OCI-LY7 (cell line): Measurements from ENCODE around the gene MARS1. TPM values are rescaled to one million over a fixed set of nuclear protein-coding genes. Genes with fewer than 3 reads are reported as not detected.
A peak's percentile ranks its signal among the peaks of the same experiment; 100 is the strongest.

ENCODE experiments used
- BruUV-seq: library from RNA; stranded (reverse); fragments of 400-500 nt; replicated peaks from 2 replicates; lab custom pipeline; 2021; lab: Mats Ljungman, UMichigan
- CTCF ChIA-PET: fragments of 300-600 bp; sonication (Branson Sonifier 250); formaldehyde crosslinking; loops from one replicate; lab custom pipeline; 2022; ENCODE audit warnings: antibody characterized with exemption; ENCODE audit not compliant: unreplicated experiment; lab: Charles Lee
- POLR2A ChIA-PET: fragments of 300-600 bp; sonication (Branson Sonifier 250); formaldehyde crosslinking; loops from one replicate; lab custom pipeline; 2022; ENCODE audit warnings: antibody characterized with exemption; lab: Charles Lee
- DNase-seq: peaks from one replicate; pipeline ENCODE4 v3.0.0-alpha.2; 2015; ENCODE audit warnings: low spot score
- H2AFZ ChIP-seq: fragments of 200-600 bp; sonication (generic), shearing (Covaris generic); 2 replicates; pipeline ENCODE4 v1.6.1; 2014; ENCODE audit warnings: mild to moderate bottlenecking, antibody characterized with exemption, low read length, moderate library complexity
- H3K27ac ChIP-seq: fragments of 200-600 bp; sonication (generic); 2 replicates; pipeline ENCODE4 v1.5.1; 2014; ENCODE audit warnings: mixed run types, low read depth, mild to moderate bottlenecking, moderate library complexity, low read length, inconsistent platforms; ENCODE audit not compliant: poor library complexity, severe bottlenecking
- H3K36me3 ChIP-seq: fragments of 200-600 bp; sonication (generic); 2 replicates; pipeline ENCODE4 v1.6.1; 2014; ENCODE audit warnings: mild to moderate bottlenecking, antibody characterized with exemption, low read length, moderate library complexity, mixed read lengths; ENCODE audit not compliant: insufficient read depth
- H3K4me1 ChIP-seq: fragments of 200-600 bp; sonication (generic); 2 replicates; pipeline ENCODE4 v1.5.1; 2014; ENCODE audit warnings: mild to moderate bottlenecking, low read length; ENCODE audit not compliant: insufficient read depth, poor library complexity, severe bottlenecking
- H3K4me2 ChIP-seq: fragments of 200-600 bp; sonication (generic); 2 replicates; pipeline ENCODE4 v1.6.1; 2014; ENCODE audit warnings: mild to moderate bottlenecking, low read length
- H3K4me3 ChIP-seq: fragments of 200-600 bp; sonication (generic); 2 replicates; pipeline ENCODE4 v1.5.1; 2014; ENCODE audit warnings: mild to moderate bottlenecking, low read depth, low read length; ENCODE audit not compliant: poor library complexity, severe bottlenecking
- H3K79me2 ChIP-seq: fragments of 200-600 bp; sonication (generic); 2 replicates; pipeline ENCODE4 v1.6.1; 2016; ENCODE audit warnings: low read depth, mild to moderate bottlenecking, low read length, moderate library complexity, mixed read lengths; ENCODE audit not compliant: insufficient read depth
- H3K9me2 ChIP-seq: fragments of 200-600 bp; sonication (generic); 2 replicates; pipeline ENCODE4 v1.6.1; 2016; ENCODE audit warnings: mild to moderate bottlenecking, low read length, mixed read lengths; ENCODE audit not compliant: insufficient read depth
- H3K9me3 ChIP-seq: fragments of 200-600 bp; sonication (generic); 2 replicates; pipeline ENCODE4 v1.6.1; 2014; ENCODE audit warnings: mild to moderate bottlenecking, mixed run types, low read length, mixed read lengths
- H4K20me1 ChIP-seq: fragments of 200-600 bp; sonication (generic); 2 replicates; pipeline ENCODE4 v1.6.1; 2014; ENCODE audit warnings: mild to moderate bottlenecking, antibody characterized with exemption, low read length, moderate library complexity, mixed read lengths; ENCODE audit not compliant: insufficient read depth
- CTCF ChIP-seq: fragments of 200-600 bp; sonication (generic); conservative IDR thresholded peaks from 2 replicates; pipeline ENCODE4 v1.5.1; 2014; ENCODE audit warnings: mild to moderate bottlenecking, antibody characterized with exemption, low read length, moderate library complexity, mixed read lengths
- EZH2phosphoT487 ChIP-seq: fragments of 200-600 bp; sonication (generic); IDR thresholded peaks from 2 replicates; pipeline ENCODE4 v1.6.1; 2018; ENCODE audit warnings: low read depth, borderline replicate concordance, mild to moderate bottlenecking, mixed run types, antibody characterized with exemption, low read length, moderate library complexity, mixed read lengths
- intact Hi-C: fragments of 100-400 bp; cut with micrococcal nuclease; formaldehyde crosslinking; loops from one replicate; pipeline ENCODE4 v1.10.0; 2022; ENCODE audit not compliant: unreplicated experiment
- total RNA-seq, 2 experiments: library from RNA; depleted of rRNA in 1 of 2; stranded (reverse); fragments of >200 nt in 1 of 2; shearing (Covaris generic) in 1 of 2; gene quantifications; 2 replicates each; pipeline ENCODE4 v1.2.3, GENCODE V29; 2014 to 2022

The MARS1 gene
- total RNA-seq, 2 experiments from 2014 or later, result 272 to 465 TPM

GRCh38 chr12:57514720-57515407 is 27.0 kb downstream of the MARS1 start:
- Histone ChIP-seq H3K9me2 (no peaks in the 10 kb centered on the region), H3K4me2 (no peak overlapping the region), H2AFZ (no peak overlapping the region), H3K4me3 (no peak overlapping the region), H3K9me3 (no peaks in the 10 kb centered on the region), H3K36me3 (peaks cover 96% of the 10 kb centered on the region), H3K79me2 (peaks cover 20% of the 10 kb centered on the region), H3K27ac (no peak overlapping the region), H4K20me1 (peaks cover 10% of the 10 kb centered on the region), H3K4me1 (peaks cover 15% of the 10 kb centered on the region)
- no peak for DNase-seq
- ChIA-PET CTCF (no interaction called here), POLR2A (interaction anchor here (0.6 to 1.8 kb wide), 3 partner anchors 10 to 288 kb away, joined by 5 to 11 read pairs (median 6); no protein-coding TSS in a partner anchor)
- no peak for TF ChIP-seq CTCF
- no peak for TF ChIP-seq EZH2phosphoT487
- no TSS peak for BruUV-seq
- intact Hi-C loops, result no loop called here

- H3K9me3 ChIP-seq, result no peaks in the 10 kb centered on the region
- intact Hi-C loops, result no loop called here
- peak overlapping the region; percentile 10 for H3K27ac ChIP-seq
- no peak overlapping the region for H3K4me3 ChIP-seq
- peaks cover 94% of the 10 kb centered on the region for H3K36me3 ChIP-seq
- no peak for TF ChIP-seq EZH2phosphoT487
- peaks cover 10% of the 10 kb centered on the region for H4K20me1 ChIP-seq
- ChIA-PET POLR2A (interaction anchor here (0.6 to 1.8 kb wide), 3 partner anchors 10 to 289 kb away, joined by 5 to 11 read pairs (median 6); no protein-coding TSS in a partner anchor), CTCF (no interaction called here)
- peaks cover 23% of the 10 kb centered on the region for H3K79me2 ChIP-seq
- H3K4me1 ChIP-seq, result peaks cover 15% of the 10 kb centered on the region
- H3K4me2 ChIP-seq, result no peak overlapping the region
- no peak for DNase-seq
- no peak overlapping the region for H2AFZ ChIP-seq
- BruUV-seq, result no TSS peak
- no peaks in the 10 kb centered on the region for H3K9me2 ChIP-seq
These were observed 27.6 kb downstream of the MARS1 start for GRCh38 chr12:57515408-57515933.

GRCh38 chr12:57515934-57516541 is 28.2 kb downstream of the MARS1 start:
- Histone ChIP-seq H3K9me2 (no peaks in the 10 kb centered on the region), H4K20me1 (peaks cover 10% of the 10 kb centered on the region), H3K4me3 (no peak overlapping the region), H3K79me2 (peaks cover 23% of the 10 kb centered on the region), H3K9me3 (no peaks in the 10 kb centered on the region), H3K27ac (peak overlapping the region; percentile 10), H3K36me3 (peaks cover 89% of the 10 kb centered on the region), H2AFZ (no peak overlapping the region), H3K4me1 (peaks cover 19% of the 10 kb centered on the region), H3K4me2 (no peak overlapping the region)
- POLR2A ChIA-PET, result interaction anchor here (1.6 to 1.8 kb wide), 2 partner anchors 11 to 36 kb away, joined by 5 to 11 read pairs; no protein-coding TSS in a partner anchor
- DNase-seq, result no peak
- CTCF ChIA-PET, result interaction anchor here (0.6 kb wide), 1 partner anchor 25 kb away, joined by 3 read pairs; no protein-coding TSS in a partner anchor
- no peak for TF ChIP-seq EZH2phosphoT487
- no peak for TF ChIP-seq CTCF
- intact Hi-C loops, result no loop called here
- TSS peak; percentile 53 for BruUV-seq
